HCT116 (cell line): ENCODE data around the gene MRPS5.

Source experiments
- CBX3 ChIP-seq: IDR thresholded peaks from 2 replicates; pipeline ENCODE4 v1.6.1; 2012; ENCODE audit warnings: low read depth
- CEBPB ChIP-seq: IDR thresholded peaks from 2 replicates; pipeline ENCODE4 v1.6.1; 2012; ENCODE audit warnings: low read depth
- FOSL1 ChIP-seq: IDR thresholded peaks from 2 replicates; pipeline ENCODE4 v1.6.1; 2012; ENCODE audit warnings: low read depth
- POLR2A ChIP-seq: IDR thresholded peaks from 2 replicates; pipeline ENCODE4 v1.7.0; 2011; ENCODE audit warnings: borderline replicate concordance; ENCODE audit not compliant: insufficient read depth, insufficient read length; ENCODE audit errors: extremely low read depth
- POLR2AphosphoS5 ChIP-seq: IDR thresholded peaks from 2 replicates; pipeline ENCODE4 v1.6.1; 2011; ENCODE audit warnings: mild to moderate bottlenecking, low read depth, low read length, moderate library complexity
- RAD21 ChIP-seq: IDR thresholded peaks from 2 replicates; pipeline ENCODE4 v1.6.1; 2012; ENCODE audit warnings: low read depth, mild to moderate bottlenecking
- TF ChIP-seq, protein P1 (sequence below), 3 experiments: fragments of 200-600 bp in 1 of 3; sonication (generic) in 1 of 3; IDR thresholded peaks in 2 of 3; conservative IDR thresholded peaks in 1 of 3; 2 replicates each; pipeline ENCODE4 v1.5.1; 2012 to 2017; ENCODE audit warnings: low read depth in 2 of 3, low read length in 2 of 3, antibody characterized with exemption in 1 of 3, borderline replicate concordance in 1 of 3, control low read depth in 1 of 3, mild to moderate bottlenecking in 1 of 3, mixed read lengths in 1 of 3, mixed run types in 1 of 3, moderate library complexity in 1 of 3; ENCODE audit not compliant: insufficient read depth in 1 of 3
- TF ChIP-seq, protein P2 (sequence below): IDR thresholded peaks from 2 replicates; pipeline ENCODE4 v1.6.1; 2011; ENCODE audit warnings: mild to moderate bottlenecking, low read length, moderate library complexity; ENCODE audit not compliant: insufficient replicate concordance; ENCODE audit errors: extremely low read depth

DNA sequence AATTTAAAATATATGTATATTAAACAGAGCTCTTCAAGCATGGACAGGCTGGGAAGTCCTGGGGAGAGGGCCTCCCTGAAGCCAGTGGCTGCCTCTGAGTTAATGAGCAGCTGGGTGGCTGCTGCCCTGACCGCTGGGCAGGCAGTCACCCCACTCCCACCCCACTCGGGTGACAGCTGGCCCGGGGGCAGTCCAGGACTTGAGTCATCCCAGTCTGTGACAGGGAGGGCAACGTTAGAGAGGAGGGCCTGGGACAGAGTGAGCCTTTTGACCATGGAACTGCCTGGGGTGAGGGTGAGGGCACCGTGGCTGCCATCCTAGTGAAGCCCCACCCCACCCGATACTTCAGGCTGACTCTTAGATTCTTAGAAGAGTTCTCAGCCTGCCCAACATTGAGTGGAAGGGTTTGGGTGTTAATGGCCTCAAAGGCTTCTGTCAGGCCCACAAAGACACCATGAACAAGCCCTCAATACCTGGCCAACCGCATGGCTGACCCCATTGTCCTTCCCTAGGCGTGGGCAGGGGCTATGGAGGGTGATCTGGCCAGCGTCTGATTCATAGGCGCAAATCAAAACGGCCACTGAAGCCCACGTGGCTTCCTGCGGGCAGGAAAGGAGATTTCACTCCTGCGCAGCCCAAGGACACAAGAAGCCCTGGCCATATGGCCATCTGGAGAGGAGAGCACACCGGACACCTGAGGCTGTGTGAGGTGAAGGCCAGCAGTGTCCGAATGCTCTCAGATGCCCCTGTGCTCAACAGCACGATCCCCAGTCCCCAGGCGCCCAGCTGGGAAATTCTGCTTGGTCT lies 47.5 kb downstream of the MRPS5 start:
- TF ChIP-seq, protein P1, sequence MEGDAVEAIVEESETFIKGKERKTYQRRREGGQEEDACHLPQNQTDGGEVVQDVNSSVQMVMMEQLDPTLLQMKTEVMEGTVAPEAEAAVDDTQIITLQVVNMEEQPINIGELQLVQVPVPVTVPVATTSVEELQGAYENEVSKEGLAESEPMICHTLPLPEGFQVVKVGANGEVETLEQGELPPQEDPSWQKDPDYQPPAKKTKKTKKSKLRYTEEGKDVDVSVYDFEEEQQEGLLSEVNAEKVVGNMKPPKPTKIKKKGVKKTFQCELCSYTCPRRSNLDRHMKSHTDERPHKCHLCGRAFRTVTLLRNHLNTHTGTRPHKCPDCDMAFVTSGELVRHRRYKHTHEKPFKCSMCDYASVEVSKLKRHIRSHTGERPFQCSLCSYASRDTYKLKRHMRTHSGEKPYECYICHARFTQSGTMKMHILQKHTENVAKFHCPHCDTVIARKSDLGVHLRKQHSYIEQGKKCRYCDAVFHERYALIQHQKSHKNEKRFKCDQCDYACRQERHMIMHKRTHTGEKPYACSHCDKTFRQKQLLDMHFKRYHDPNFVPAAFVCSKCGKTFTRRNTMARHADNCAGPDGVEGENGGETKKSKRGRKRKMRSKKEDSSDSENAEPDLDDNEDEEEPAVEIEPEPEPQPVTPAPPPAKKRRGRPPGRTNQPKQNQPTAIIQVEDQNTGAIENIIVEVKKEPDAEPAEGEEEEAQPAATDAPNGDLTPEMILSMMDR (IDR thresholded peaks at IDR 0.05 in 2 of 3, conservative IDR thresholded peaks at IDR 0.05 in 1 of 3; ENCODE audit: borderline replicate concordance in 1 of 3, insufficient read depth in 1 of 3, low read depth in 2 of 3, low read length in 2 of 3) = no peak
- TF ChIP-seq POLR2A = no peak
- no peak for TF ChIP-seq CEBPB
- TF ChIP-seq CBX3 = no peak
- TF ChIP-seq RAD21 = no peak
- TF ChIP-seq, protein P2, sequence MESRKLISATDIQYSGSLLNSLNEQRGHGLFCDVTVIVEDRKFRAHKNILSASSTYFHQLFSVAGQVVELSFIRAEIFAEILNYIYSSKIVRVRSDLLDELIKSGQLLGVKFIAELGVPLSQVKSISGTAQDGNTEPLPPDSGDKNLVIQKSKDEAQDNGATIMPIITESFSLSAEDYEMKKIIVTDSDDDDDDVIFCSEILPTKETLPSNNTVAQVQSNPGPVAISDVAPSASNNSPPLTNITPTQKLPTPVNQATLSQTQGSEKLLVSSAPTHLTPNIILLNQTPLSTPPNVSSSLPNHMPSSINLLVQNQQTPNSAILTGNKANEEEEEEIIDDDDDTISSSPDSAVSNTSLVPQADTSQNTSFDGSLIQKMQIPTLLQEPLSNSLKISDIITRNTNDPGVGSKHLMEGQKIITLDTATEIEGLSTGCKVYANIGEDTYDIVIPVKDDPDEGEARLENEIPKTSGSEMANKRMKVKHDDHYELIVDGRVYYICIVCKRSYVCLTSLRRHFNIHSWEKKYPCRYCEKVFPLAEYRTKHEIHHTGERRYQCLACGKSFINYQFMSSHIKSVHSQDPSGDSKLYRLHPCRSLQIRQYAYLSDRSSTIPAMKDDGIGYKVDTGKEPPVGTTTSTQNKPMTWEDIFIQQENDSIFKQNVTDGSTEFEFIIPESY = no peak
- no peak for TF ChIP-seq FOSL1
- TF ChIP-seq POLR2AphosphoS5 = no peak
